ENCODE results near the gene NRP2. TPM values are rescaled to one million over a fixed set of nuclear protein-coding genes. Genes with fewer than 3 reads are reported as not detected.

The NRP2 gene
- polyA plus RNA-seq, 2 of the 4 experiments (the other 2 are of a cell fraction) = 144 to 159 TPM

DNA sequence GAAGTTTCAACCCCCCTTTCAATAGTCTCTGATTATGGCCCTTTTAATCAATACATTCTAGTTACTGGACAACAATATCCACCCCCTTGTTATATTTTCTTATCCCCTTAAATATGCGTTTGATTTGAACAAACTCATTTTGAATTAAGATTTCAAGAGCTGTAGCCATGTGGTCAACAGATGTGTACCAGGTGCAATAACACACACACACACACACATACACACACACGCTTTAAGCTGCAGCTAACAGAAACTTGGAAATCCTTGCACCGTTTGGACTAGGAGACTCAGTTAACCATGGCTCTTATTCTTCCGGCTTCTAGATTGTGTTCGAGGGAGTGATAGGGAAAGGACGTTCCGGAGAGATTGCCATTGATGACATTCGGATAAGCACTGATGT is 82.8 kb downstream of the NRP2 start:
- Histone ChIP-seq H3K27ac (peak overlapping the region in 1 of 2 experiments; percentile 58; a peak in 2 of 6 replicates), H3K4me1 (peaks cover 65% of the 10 kb centered on the region), H3K9me3 (no peaks in the 10 kb centered on the region), H3K4me3 (no peak overlapping the region), H3K4me2 (no peak overlapping the region)
- WGBS (ENCODE audit: missing lambda C conversion rate) = 89% methylated on average over 8 of the region's 8 CpGs
- no peak for DNase-seq (ENCODE audit: low read depth in 1 of 2, low spot score in 1 of 2)
- TF ChIP-seq ZC3H11A (IDR thresholded peaks at IDR 0.05) = no peak
- no peak for TF ChIP-seq CBX2 (IDR thresholded peaks at IDR 0.05; ENCODE audit: borderline replicate concordance, low read depth)
- no peak for TF ChIP-seq EP300 (IDR thresholded peaks at IDR 0.05)
- no peak for TF ChIP-seq RNF2 (IDR thresholded peaks at IDR 0.05; ENCODE audit: borderline replicate concordance, low read depth)
- TF ChIP-seq TFCP2L1 (CRISPR knock-in tag; IDR thresholded peaks at IDR 0.05) = no peak
- no peak for TF ChIP-seq EHMT2 (IDR thresholded peaks at IDR 0.05; ENCODE audit: low read depth)
- TF ChIP-seq GATA3 (IDR thresholded peaks at IDR 0.05; ENCODE audit: borderline replicate concordance) = no peak
- TF ChIP-seq, protein P1, sequence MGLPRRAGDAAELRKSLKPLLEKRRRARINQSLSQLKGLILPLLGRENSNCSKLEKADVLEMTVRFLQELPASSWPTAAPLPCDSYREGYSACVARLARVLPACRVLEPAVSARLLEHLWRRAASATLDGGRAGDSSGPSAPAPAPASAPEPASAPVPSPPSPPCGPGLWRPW (IDR thresholded peaks at IDR 0.05) = no peak
- TF ChIP-seq EHF (CRISPR knock-in tag; IDR thresholded peaks at IDR 0.05) = no peak
- TF ChIP-seq HOXA7 (CRISPR knock-in tag; IDR thresholded peaks at IDR 0.05) = no peak
- TF ChIP-seq HOXB13 (CRISPR knock-in tag; IDR thresholded peaks at IDR 0.05; ENCODE audit: low read depth) = no peak
- TF ChIP-seq RFX5 (IDR thresholded peaks at IDR 0.05) = no peak
- ChIA-PET CTCF (interaction anchor here (1.1 to 2.1 kb wide), 4 partner anchors 27 to 161 kb away, joined by 3 to 5 read pairs (median 4); partner anchors contain the start of gene NRP2), POLR2A (no interaction called here)
- FAIRE-seq = no peak
- no peak for ATAC-seq

DNA sequence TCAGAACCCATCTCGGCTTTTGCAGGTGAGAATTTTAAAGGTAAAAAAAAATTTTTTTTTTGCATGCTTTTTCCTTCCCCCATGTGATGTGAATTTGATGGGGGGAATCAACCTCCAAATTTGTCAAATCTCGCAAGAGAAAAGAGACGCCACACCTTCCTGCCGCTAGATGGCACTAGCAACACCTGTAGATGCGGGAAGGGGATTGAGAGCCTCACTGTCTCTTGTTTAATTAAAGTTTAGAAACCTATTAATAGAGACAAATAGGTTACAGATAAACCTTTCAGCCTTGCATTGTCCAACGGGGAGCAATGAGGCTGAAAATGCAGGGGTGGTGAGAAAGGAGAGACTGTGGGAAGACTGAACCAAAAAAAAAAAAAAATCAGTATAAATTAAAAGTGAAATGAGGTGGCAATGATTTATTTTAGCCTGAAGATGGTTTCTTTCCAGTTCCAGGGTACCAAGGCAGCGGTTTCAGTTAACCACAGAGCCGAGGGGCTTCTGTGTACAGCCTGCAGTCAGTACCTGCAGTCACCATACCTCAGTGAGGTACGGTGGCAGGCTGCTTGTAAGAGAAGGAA is 84.6 kb downstream of the NRP2 start:
- WGBS (ENCODE audit: missing lambda C conversion rate) = 13% methylated on average over 9 of the region's 9 CpGs
- CTCF ChIA-PET = interaction anchor here (0.7 to 1.6 kb wide), 7 partner anchors 8 to 159 kb away, joined by 3 to 9 read pairs (median 4); no protein-coding TSS in a partner anchor
- FAIRE-seq = no peak
- peak; percentile 46 to 62 for DNase-seq (ENCODE audit: low read depth in 1 of 2, low spot score in 1 of 2)
- ATAC-seq = 0 out of 6 replicates have a peak, but pooled peaks of 1 of the 2 experiments have one; percentile 10
- H3K4me2 ChIP-seq = no peak overlapping the region
- no peak overlapping the region for H3K4me3 ChIP-seq
- H3K4me1 ChIP-seq = peaks cover 82% of the 10 kb centered on the region
- H3K27ac ChIP-seq = peak overlapping the region; percentile 56 to 69; a peak in 5 of 6 replicates
- TF ChIP-seq SMC3 (IDR thresholded peaks at IDR 0.05) = peak; percentile 69
- TF ChIP-seq, protein P2, sequence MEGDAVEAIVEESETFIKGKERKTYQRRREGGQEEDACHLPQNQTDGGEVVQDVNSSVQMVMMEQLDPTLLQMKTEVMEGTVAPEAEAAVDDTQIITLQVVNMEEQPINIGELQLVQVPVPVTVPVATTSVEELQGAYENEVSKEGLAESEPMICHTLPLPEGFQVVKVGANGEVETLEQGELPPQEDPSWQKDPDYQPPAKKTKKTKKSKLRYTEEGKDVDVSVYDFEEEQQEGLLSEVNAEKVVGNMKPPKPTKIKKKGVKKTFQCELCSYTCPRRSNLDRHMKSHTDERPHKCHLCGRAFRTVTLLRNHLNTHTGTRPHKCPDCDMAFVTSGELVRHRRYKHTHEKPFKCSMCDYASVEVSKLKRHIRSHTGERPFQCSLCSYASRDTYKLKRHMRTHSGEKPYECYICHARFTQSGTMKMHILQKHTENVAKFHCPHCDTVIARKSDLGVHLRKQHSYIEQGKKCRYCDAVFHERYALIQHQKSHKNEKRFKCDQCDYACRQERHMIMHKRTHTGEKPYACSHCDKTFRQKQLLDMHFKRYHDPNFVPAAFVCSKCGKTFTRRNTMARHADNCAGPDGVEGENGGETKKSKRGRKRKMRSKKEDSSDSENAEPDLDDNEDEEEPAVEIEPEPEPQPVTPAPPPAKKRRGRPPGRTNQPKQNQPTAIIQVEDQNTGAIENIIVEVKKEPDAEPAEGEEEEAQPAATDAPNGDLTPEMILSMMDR (IDR thresholded peaks at IDR 0.05) = peak; percentile 89
- no peak for TF ChIP-seq PHF8 (IDR thresholded peaks at IDR 0.05; ENCODE audit: borderline replicate concordance, low read depth)
- TF ChIP-seq RAD21 (conservative IDR thresholded peaks at IDR 0.05 in 1 of 2, IDR thresholded peaks at IDR 0.05 in 1 of 2) = peak; percentile 63 to 64
- POLR2A ChIA-PET = no interaction called here
- H3K9me3 ChIP-seq = no peaks in the 10 kb centered on the region

DNA sequence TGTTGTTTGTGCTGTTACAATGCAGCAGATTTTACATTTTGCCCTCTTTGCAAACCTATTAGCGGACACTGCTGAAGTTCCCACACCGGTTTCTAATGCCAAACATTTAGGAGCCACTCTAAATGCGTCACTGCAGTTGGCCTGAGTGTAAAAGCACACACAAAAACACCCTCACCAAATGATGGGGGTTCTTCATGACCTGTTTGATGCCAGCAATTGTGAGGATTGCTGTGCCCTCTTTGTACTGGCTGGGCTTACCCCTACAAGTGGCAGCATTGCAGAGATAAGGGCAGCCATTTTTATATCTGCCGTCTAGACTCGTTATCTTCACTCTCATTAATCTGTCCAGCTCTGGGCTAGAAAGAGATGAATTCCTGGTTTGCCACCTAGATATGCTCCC is 85.3 kb downstream of the NRP2 start:
- Histone ChIP-seq H3K27ac (peak overlapping the region; percentile 56 to 69; a peak in 3 of 6 replicates), H3K4me3 (no peak overlapping the region), H3K4me2 (no peak overlapping the region), H3K4me1 (peaks cover 76% of the 10 kb centered on the region), H3K9me3 (no peaks in the 10 kb centered on the region)
- ATAC-seq (no peak), FAIRE-seq (no peak), DNase-seq (ENCODE audit: low read depth in 1 of 2, low spot score in 1 of 2) (no peak)
- ChIA-PET POLR2A (no interaction called here), CTCF (interaction anchor here (0.7 to 1.6 kb wide), 10 partner anchors 9 to 158 kb away, joined by 3 to 9 read pairs (median 4); no protein-coding TSS in a partner anchor)
- 92% methylated on average over 5 of the region's 5 CpGs for WGBS (ENCODE audit: missing lambda C conversion rate)
- no peak for TF ChIP-seq HOXB13 (CRISPR knock-in tag; IDR thresholded peaks at IDR 0.05; ENCODE audit: low read depth)
- TF ChIP-seq MAZ (IDR thresholded peaks at IDR 0.05; ENCODE audit: borderline replicate concordance, low read depth, low read length) = no peak
- TF ChIP-seq HOXB5 (CRISPR knock-in tag; IDR thresholded peaks at IDR 0.05) = no peak
- no peak for TF ChIP-seq EHMT2 (IDR thresholded peaks at IDR 0.05; ENCODE audit: low read depth)
- TF ChIP-seq CEBPB (IDR thresholded peaks at IDR 0.05) = no peak
- TF ChIP-seq, protein P3, sequence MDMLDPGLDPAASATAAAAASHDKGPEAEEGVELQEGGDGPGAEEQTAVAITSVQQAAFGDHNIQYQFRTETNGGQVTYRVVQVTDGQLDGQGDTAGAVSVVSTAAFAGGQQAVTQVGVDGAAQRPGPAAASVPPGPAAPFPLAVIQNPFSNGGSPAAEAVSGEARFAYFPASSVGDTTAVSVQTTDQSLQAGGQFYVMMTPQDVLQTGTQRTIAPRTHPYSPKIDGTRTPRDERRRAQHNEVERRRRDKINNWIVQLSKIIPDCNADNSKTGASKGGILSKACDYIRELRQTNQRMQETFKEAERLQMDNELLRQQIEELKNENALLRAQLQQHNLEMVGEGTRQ (IDR thresholded peaks at IDR 0.05) = no peak
- no peak for TF ChIP-seq KDM1A (IDR thresholded peaks at IDR 0.05; ENCODE audit: low read depth)
- TF ChIP-seq, protein P4, sequence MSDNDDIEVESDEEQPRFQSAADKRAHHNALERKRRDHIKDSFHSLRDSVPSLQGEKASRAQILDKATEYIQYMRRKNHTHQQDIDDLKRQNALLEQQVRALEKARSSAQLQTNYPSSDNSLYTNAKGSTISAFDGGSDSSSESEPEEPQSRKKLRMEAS (IDR thresholded peaks at IDR 0.05) = no peak
- no peak for TF ChIP-seq RFX5 (IDR thresholded peaks at IDR 0.05)
- TF ChIP-seq, protein P5, sequence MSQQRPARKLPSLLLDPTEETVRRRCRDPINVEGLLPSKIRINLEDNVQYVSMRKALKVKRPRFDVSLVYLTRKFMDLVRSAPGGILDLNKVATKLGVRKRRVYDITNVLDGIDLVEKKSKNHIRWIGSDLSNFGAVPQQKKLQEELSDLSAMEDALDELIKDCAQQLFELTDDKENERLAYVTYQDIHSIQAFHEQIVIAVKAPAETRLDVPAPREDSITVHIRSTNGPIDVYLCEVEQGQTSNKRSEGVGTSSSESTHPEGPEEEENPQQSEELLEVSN (IDR thresholded peaks at IDR 0.05; ENCODE audit: borderline replicate concordance, low read depth) = no peak
- TF ChIP-seq CHD4 (IDR thresholded peaks at IDR 0.05; ENCODE audit: borderline replicate concordance) = no peak

All from A549 (cell line).